Astrocyte of the cerebellum (primary cell): ENCODE results near the gene ADSL.

Source experiments
- DNase-seq: peaks from one replicate; pipeline ENCODE4 v3.0.0-alpha.2; 2011; ENCODE audit warnings: low read depth
- H3K4me3 ChIP-seq: 2 replicates; pipeline ENCODE4 v1.5.1; 2011; ENCODE audit warnings: mild to moderate bottlenecking, low read depth, low read length, moderate library complexity
- CTCF ChIP-seq: IDR thresholded peaks from 2 replicates; pipeline ENCODE4 v1.5.1; 2012; ENCODE audit warnings: low read length, low read depth, moderate library complexity, mild to moderate bottlenecking; ENCODE audit errors: missing control alignments
- in situ Hi-C: cut with HindIII; loops from 2 replicates; pipeline ENCODE4 v1.10.0; 2017; ENCODE audit warnings: low sequenced_read_pairs

Gene ADSL

DNA sequence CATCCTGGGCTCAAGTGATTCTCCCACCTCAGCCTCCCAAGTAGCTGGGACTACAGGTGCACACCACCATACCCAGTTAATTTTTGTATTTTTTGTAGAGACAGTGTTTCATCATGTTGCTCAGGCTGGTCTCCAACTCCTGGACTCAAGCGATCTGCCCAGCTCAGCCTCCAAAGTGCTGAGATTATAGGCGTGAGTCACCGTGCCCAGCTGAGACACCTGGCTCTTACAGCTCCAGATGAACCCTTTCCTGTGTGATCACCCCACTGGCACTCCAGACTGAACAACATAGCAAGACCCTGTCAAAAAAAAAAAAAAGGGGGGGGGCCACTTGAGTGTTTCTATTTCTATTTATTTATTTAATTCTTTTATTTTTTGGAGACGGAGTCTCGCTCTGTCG, 1.0 kb upstream of the ADSL start:
- peak overlapping the region; percentile 92 for H3K4me3 ChIP-seq
- no peak for DNase-seq
- no peak for TF ChIP-seq CTCF
- in situ Hi-C loops: no loop called here

DNA sequence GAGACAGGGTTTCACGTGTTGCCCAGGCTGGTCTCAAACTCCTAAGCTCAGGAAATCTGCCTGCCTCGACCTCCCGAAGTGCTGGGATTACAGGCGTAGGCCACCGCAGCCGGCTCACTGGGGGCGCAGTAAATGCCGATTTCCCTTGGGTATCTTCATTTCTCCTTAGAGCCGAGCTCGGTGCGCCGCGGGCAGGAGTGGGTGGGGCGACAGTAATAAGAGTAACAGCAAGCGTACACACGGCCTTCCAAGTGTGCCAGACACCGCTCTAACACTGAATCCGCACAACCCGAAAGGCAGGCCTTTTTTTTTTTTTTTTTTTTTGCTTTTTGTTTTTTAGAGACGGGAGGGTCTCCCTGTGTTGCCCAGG, 500 bp upstream of the ADSL start:
- no peak for TF ChIP-seq CTCF
- in situ Hi-C loops: no loop called here
- DNase-seq: no peak
- peak overlapping the region; percentile 92 for H3K4me3 ChIP-seq

- no peak for TF ChIP-seq CTCF
- in situ Hi-C loops: no loop called here
- no peak for DNase-seq
- peak overlapping the region; percentile 92 for H3K4me3 ChIP-seq
These were observed 1.0 kb downstream of the ADSL start for GRCh38 chr22:40347300-40347699.

- in situ Hi-C loops: no loop called here
- DNase-seq: no peak
- peak; percentile 83 for TF ChIP-seq CTCF
- no peak overlapping the region for H3K4me3 ChIP-seq
These were observed 1.8 kb downstream of the ADSL start for GRCh38 chr22:40348025-40348658.

GRCh38 chr22:40352763-40353162, 6.5 kb downstream of the ADSL start:
- no peak overlapping the region for H3K4me3 ChIP-seq
- no peak for TF ChIP-seq CTCF

DNA sequence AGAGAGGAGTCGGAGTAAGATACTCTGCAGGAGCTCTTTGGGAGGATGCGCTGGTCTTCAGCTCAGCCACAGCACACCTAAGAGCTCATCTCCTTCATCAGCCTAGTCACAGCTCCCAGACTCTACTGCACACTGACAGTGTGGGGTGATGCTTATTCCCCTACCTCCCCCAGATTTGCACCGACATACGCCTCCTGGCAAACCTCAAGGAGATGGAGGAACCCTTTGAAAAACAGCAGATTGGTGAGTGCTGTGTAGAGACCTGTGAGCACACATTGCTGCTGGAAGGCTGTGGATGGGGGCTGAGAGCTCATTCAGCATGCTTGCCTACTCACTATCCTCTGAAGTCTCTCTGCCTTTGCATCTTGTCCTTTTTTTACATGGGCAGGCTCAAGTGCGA, 14.8 kb downstream of the ADSL start:
- H3K4me3 ChIP-seq: no peak overlapping the region
- DNase-seq: no peak
- TF ChIP-seq CTCF: no peak
- in situ Hi-C loops: loop anchor here (10.0 kb wide), 1 partner anchor 74 kb away; no protein-coding TSS in a partner anchor

More at GRCh38 chr22:40352763-40353162, 6.5 kb downstream of the ADSL start:
- no peak for DNase-seq
- in situ Hi-C loops: no loop called here

- no peak for DNase-seq
- no peak for TF ChIP-seq CTCF
- in situ Hi-C loops: loop anchor here (10.0 kb wide), 1 partner anchor 72 kb away; no protein-coding TSS in a partner anchor
- H3K4me3 ChIP-seq: no peak overlapping the region
These were observed 16.8 kb downstream of the ADSL start for GRCh38 chr22:40363059-40363458.
